Measurements from ENCODE around the gene HIGD1A. TPM values are rescaled to one million over a fixed set of nuclear protein-coding genes. Genes with fewer than 3 reads are reported as not detected.

The HIGD1A gene
- total RNA-seq, 1 experiment from 2014 or later, result 112 TPM

- no peaks in the 10 kb centered on the region for H3K9me3 Mint-ChIP-seq (ENCODE audit: unreplicated experiment)
- intact Hi-C loops (cut with micrococcal nuclease; ENCODE audit: unreplicated experiment), result no loop called here
- Histone ChIP-seq H3K36me3 (ENCODE audit: control insufficient read depth, insufficient read depth, low read length) (no peaks in the 10 kb centered on the region), H3K27me3 (replicated peaks; ENCODE audit: control insufficient read depth, insufficient read depth, low read length) (no peaks in the 10 kb centered on the region), H3K9me3 (no peaks in the 10 kb centered on the region), H3K4me3 (ENCODE audit: low read depth, low read length) (no peak overlapping the region), H3K4me1 (peaks cover 42% of the 10 kb centered on the region)
- H3K36me3 Mint-ChIP-seq (ENCODE audit: insufficient read depth, unreplicated experiment), result peaks cover 6% of the 10 kb centered on the region
- no peak for DNase-seq
- ChIA-PET POLR2A (no interaction called here), CTCF (no interaction called here)
- no peak for TF ChIP-seq CTCF (IDR thresholded peaks at IDR 0.05; ENCODE audit: insufficient read depth in 1 of 2, low read depth in 1 of 2, low read length in 1 of 2, severe bottlenecking in 1 of 2, unreplicated experiment in 1 of 2)
- H3K27ac Mint-ChIP-seq (ENCODE audit: unreplicated experiment), result no peak overlapping the region
- no peaks in the 10 kb centered on the region for H3K27me3 Mint-ChIP-seq (ENCODE audit: insufficient read depth, unreplicated experiment)
- BruUV-seq (replicated peaks), result no TSS peak
- peaks cover 45% of the 10 kb centered on the region for H3K4me1 Mint-ChIP-seq (ENCODE audit: low read depth, unreplicated experiment)
- H3K4me3 Mint-ChIP-seq (ENCODE audit: unreplicated experiment), result no peak overlapping the region
These were observed 22.7 kb upstream of the HIGD1A start for GRCh38 chr3:42827023-42827422.

- Mint-ChIP-seq H3K4me3 (ENCODE audit: unreplicated experiment) (no peak overlapping the region), H3K27ac (ENCODE audit: unreplicated experiment) (peak overlapping the region; percentile 10), H3K36me3 (ENCODE audit: insufficient read depth, unreplicated experiment) (peaks cover 6% of the 10 kb centered on the region), H3K9me3 (ENCODE audit: unreplicated experiment) (no peaks in the 10 kb centered on the region), H3K27me3 (ENCODE audit: insufficient read depth, unreplicated experiment) (no peaks in the 10 kb centered on the region), H3K4me1 (ENCODE audit: low read depth, unreplicated experiment) (peaks cover 45% of the 10 kb centered on the region)
- DNase-seq, result no peak
- BruUV-seq (replicated peaks), result no TSS peak
- Histone ChIP-seq H3K4me3 (ENCODE audit: low read depth, low read length) (no peak overlapping the region), H3K9me3 (no peaks in the 10 kb centered on the region), H3K4me1 (peaks cover 42% of the 10 kb centered on the region), H3K27me3 (replicated peaks; ENCODE audit: control insufficient read depth, insufficient read depth, low read length) (no peaks in the 10 kb centered on the region), H3K36me3 (ENCODE audit: control insufficient read depth, insufficient read depth, low read length) (no peaks in the 10 kb centered on the region)
- ChIA-PET POLR2A (interaction anchor here (0.7 kb wide), 1 partner anchor 67 kb away, joined by 6 read pairs; no protein-coding TSS in a partner anchor), CTCF (no interaction called here)
- intact Hi-C loops (cut with micrococcal nuclease; ENCODE audit: unreplicated experiment), result no loop called here
- no peak for TF ChIP-seq CTCF (IDR thresholded peaks at IDR 0.05; ENCODE audit: insufficient read depth in 1 of 2, low read depth in 1 of 2, low read length in 1 of 2, severe bottlenecking in 1 of 2, unreplicated experiment in 1 of 2)
These were observed 21.9 kb upstream of the HIGD1A start for GRCh38 chr3:42826141-42826540.

- Histone ChIP-seq H3K4me1 (peaks cover 23% of the 10 kb centered on the region), H3K27me3 (replicated peaks; ENCODE audit: control insufficient read depth, insufficient read depth, low read length) (no peaks in the 10 kb centered on the region), H3K4me3 (ENCODE audit: low read depth, low read length) (no peak overlapping the region), H3K36me3 (ENCODE audit: control insufficient read depth, insufficient read depth, low read length) (no peaks in the 10 kb centered on the region), H3K9me3 (no peaks in the 10 kb centered on the region)
- H3K27ac Mint-ChIP-seq (ENCODE audit: unreplicated experiment), result no peak overlapping the region
- POLR2A ChIA-PET, result interaction anchor here (0.5 kb wide), 1 partner anchor 11 kb away, joined by 6 read pairs; no protein-coding TSS in a partner anchor
- peaks cover 36% of the 10 kb centered on the region for H3K4me1 Mint-ChIP-seq (ENCODE audit: low read depth, unreplicated experiment)
- CTCF ChIA-PET, result no interaction called here
- no peak overlapping the region for H3K4me3 Mint-ChIP-seq (ENCODE audit: unreplicated experiment)
- intact Hi-C loops (cut with micrococcal nuclease; ENCODE audit: unreplicated experiment), result no loop called here
- no peaks in the 10 kb centered on the region for H3K27me3 Mint-ChIP-seq (ENCODE audit: insufficient read depth, unreplicated experiment)
- H3K9me3 Mint-ChIP-seq (ENCODE audit: unreplicated experiment), result no peaks in the 10 kb centered on the region
- TF ChIP-seq CTCF (IDR thresholded peaks at IDR 0.05; ENCODE audit: insufficient read depth in 1 of 2, low read depth in 1 of 2, low read length in 1 of 2, severe bottlenecking in 1 of 2, unreplicated experiment in 1 of 2), result no peak
- DNase-seq, result no peak
- BruUV-seq (replicated peaks), result no TSS peak
- no peaks in the 10 kb centered on the region for H3K36me3 Mint-ChIP-seq (ENCODE audit: insufficient read depth, unreplicated experiment)
These were observed 19.1 kb upstream of the HIGD1A start for GRCh38 chr3:42823351-42823750.

All from Caco-2 (cell line).